ENCODE measurements around the gene OGFR. TPM values are rescaled to one million over a fixed set of nuclear protein-coding genes. Genes with fewer than 3 reads are reported as not detected.
A peak's percentile ranks its signal among the peaks of the same experiment; 100 is the strongest.

Gene OGFR
- total and polyA plus RNA-seq, 2 donors (not counting 1 experiment from before 2014, with no cell fraction given) = 71.7 to 102 TPM

DNA sequence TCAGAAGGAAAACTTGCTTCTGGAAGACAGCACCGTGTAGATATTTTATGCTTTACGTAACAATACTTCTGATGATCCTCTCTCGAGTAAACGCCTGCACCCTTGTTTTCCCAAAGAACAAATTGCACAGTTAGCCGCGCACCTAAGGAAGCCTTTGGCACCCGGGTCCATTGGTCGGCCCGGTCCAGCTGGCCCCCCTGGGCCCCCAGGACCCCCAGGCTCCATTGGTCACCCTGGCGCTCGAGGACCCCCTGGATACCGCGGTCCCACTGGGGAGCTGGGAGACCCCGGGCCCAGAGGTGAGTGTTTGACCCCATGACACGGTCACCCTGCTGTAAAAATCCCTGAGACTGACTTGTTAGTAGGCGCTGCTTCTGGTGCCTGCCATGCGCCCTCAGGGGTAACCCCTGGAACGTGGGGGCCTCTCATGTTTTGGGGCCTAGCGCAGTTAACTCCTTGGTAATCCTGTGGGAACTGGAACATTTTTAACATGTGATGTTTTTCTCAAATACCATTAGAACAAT is 32.4 kb downstream of the OGFR start:
- Histone ChIP-seq H3K27ac (ENCODE audit: low read length in 2 of 2) (peak overlapping the region; percentile 58 to 81), H3K4me3 (ENCODE audit: control extremely low read depth in 1 of 5, extremely low read depth in 1 of 5, insufficient read depth in 1 of 5, low read depth in 2 of 5, low read length in 4 of 5) (no peak overlapping the region), H2AFZ (ENCODE audit: insufficient read depth, low read depth, low read length, poor library complexity, severe bottlenecking) (no peak overlapping the region), H4K20me1 (ENCODE audit: control insufficient read depth, insufficient read depth, low read length, poor library complexity, severe bottlenecking) (no peaks in the 10 kb centered on the region), H3K79me2 (ENCODE audit: control insufficient read depth, insufficient read depth, low read length) (no peaks in the 10 kb centered on the region), H3K9me3 (ENCODE audit: control extremely low read depth in 1 of 3, control insufficient read depth in 2 of 3, insufficient read depth in 1 of 3, low read length in 2 of 3) (no peaks in the 10 kb centered on the region), H3K4me2 (replicated peaks; ENCODE audit: low read depth, low read length, poor library complexity, severe bottlenecking) (peak overlapping the region; percentile 15), H3K4me1 (ENCODE audit: control insufficient read depth in 2 of 2, insufficient read depth in 2 of 2, low read length in 2 of 2) (peaks cover 27 to 36% of the 10 kb centered on the region in 2 donors), H3K36me3 (replicated peaks in 1 of 2; ENCODE audit: control extremely low read depth in 1 of 2, control insufficient read depth in 1 of 2, extremely low read depth in 1 of 2, insufficient read depth in 2 of 2, low read length in 1 of 2) (peaks cover 0 to 3% of the 10 kb centered on the region in 2 experiments), H3K27me3 (replicated peaks in 1 of 4; ENCODE audit: control extremely low read depth in 1 of 4, control insufficient read depth in 3 of 4, insufficient read depth in 4 of 4, low read length in 3 of 4) (no peaks in the 10 kb centered on the region), H3K9ac (ENCODE audit: low read length) (no peak overlapping the region)
- intact Hi-C loops (cut with micrococcal nuclease) = no loop called here
- CTCF ChIA-PET = no interaction called here
- peaks cover 37% of the 10 kb centered on the region for H3K4me1 Mint-ChIP-seq
- POLR2A ChIA-PET = no interaction called here
- H3K4me3 Mint-ChIP-seq = peak overlapping the region; percentile 55
- no peak for DNase-seq
- no peaks in the 10 kb centered on the region for H3K27me3 Mint-ChIP-seq
- 95% methylated on average over 17 of the region's 19 CpGs for WGBS (ENCODE audit: insufficient coverage)
- TF ChIP-seq EZH2 (IDR thresholded peaks at IDR 0.05; ENCODE audit: borderline replicate concordance, insufficient read depth, low read depth, low read length, poor library complexity, severe bottlenecking) = no peak
- TF ChIP-seq, protein P1, sequence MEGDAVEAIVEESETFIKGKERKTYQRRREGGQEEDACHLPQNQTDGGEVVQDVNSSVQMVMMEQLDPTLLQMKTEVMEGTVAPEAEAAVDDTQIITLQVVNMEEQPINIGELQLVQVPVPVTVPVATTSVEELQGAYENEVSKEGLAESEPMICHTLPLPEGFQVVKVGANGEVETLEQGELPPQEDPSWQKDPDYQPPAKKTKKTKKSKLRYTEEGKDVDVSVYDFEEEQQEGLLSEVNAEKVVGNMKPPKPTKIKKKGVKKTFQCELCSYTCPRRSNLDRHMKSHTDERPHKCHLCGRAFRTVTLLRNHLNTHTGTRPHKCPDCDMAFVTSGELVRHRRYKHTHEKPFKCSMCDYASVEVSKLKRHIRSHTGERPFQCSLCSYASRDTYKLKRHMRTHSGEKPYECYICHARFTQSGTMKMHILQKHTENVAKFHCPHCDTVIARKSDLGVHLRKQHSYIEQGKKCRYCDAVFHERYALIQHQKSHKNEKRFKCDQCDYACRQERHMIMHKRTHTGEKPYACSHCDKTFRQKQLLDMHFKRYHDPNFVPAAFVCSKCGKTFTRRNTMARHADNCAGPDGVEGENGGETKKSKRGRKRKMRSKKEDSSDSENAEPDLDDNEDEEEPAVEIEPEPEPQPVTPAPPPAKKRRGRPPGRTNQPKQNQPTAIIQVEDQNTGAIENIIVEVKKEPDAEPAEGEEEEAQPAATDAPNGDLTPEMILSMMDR (IDR thresholded peaks at IDR 0.05) = no peak
- H3K27ac Mint-ChIP-seq = peak overlapping the region; percentile 74
- H3K9me3 Mint-ChIP-seq (ENCODE audit: insufficient read depth) = no peaks in the 10 kb centered on the region
- no peak for ATAC-seq (ENCODE audit: low read depth)

DNA sequence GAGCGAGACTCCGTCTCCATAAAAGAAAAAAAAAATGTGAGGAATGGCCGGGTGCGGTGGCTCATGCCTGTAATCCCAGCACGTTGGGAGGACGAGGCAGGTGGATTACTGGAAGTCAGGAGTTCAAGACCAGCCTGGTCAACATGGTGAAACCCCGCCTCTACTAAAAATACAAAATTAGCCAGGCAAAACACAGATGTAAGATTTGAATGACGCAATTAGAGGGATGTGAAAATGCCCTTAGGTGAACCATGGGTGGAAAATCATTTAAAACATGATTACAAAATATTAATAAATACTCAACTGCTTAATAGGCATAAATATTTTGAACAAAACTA is 33.1 kb downstream of the OGFR start:
- peak overlapping the region; percentile 81 for H3K4me3 Mint-ChIP-seq
- no peak for DNase-seq
- Histone ChIP-seq H3K9me3 (ENCODE audit: control extremely low read depth in 1 of 3, control insufficient read depth in 2 of 3, insufficient read depth in 1 of 3, low read length in 2 of 3) (no peaks in the 10 kb centered on the region), H2AFZ (ENCODE audit: insufficient read depth, low read depth, low read length, poor library complexity, severe bottlenecking) (no peak overlapping the region), H3K27ac (ENCODE audit: low read length in 2 of 2) (peak overlapping the region; percentile 58 to 81), H3K79me2 (ENCODE audit: control insufficient read depth, insufficient read depth, low read length) (no peaks in the 10 kb centered on the region), H3K4me1 (ENCODE audit: control insufficient read depth in 2 of 2, insufficient read depth in 2 of 2, low read length in 2 of 2) (peaks cover 21 to 29% of the 10 kb centered on the region in 2 donors), H4K20me1 (ENCODE audit: control insufficient read depth, insufficient read depth, low read length, poor library complexity, severe bottlenecking) (no peaks in the 10 kb centered on the region), H3K9ac (ENCODE audit: low read length) (no peak overlapping the region), H3K4me2 (replicated peaks; ENCODE audit: low read depth, low read length, poor library complexity, severe bottlenecking) (peak overlapping the region; percentile 62), H3K36me3 (replicated peaks in 1 of 2; ENCODE audit: control extremely low read depth in 1 of 2, control insufficient read depth in 1 of 2, extremely low read depth in 1 of 2, insufficient read depth in 2 of 2, low read length in 1 of 2) (peaks cover 0 to 3% of the 10 kb centered on the region in 2 experiments), H3K27me3 (replicated peaks in 1 of 4; ENCODE audit: control extremely low read depth in 1 of 4, control insufficient read depth in 3 of 4, insufficient read depth in 4 of 4, low read length in 3 of 4) (no peaks in the 10 kb centered on the region), H3K4me3 (ENCODE audit: control extremely low read depth in 1 of 5, extremely low read depth in 1 of 5, insufficient read depth in 1 of 5, low read depth in 2 of 5, low read length in 4 of 5) (peak overlapping the region in 1 of 5 experiments; percentile 1)
- WGBS (ENCODE audit: insufficient coverage) = no CpG with 5 or more reads among the region's 8 CpGs
- CTCF ChIA-PET = interaction anchor here (1.4 kb wide), 1 partner anchor 15 kb away, joined by 3 read pairs; no protein-coding TSS in a partner anchor
- TF ChIP-seq, protein P1 (IDR thresholded peaks at IDR 0.05) = no peak
- TF ChIP-seq EZH2 (IDR thresholded peaks at IDR 0.05; ENCODE audit: borderline replicate concordance, insufficient read depth, low read depth, low read length, poor library complexity, severe bottlenecking) = no peak
- peak; percentile 7 for ATAC-seq (ENCODE audit: low read depth)
- intact Hi-C loops (cut with micrococcal nuclease) = loop anchor here (1.0 kb wide), 1 partner anchor 29 kb away; no protein-coding TSS in a partner anchor
- no peaks in the 10 kb centered on the region for H3K27me3 Mint-ChIP-seq
- peaks cover 30% of the 10 kb centered on the region for H3K4me1 Mint-ChIP-seq
- peak overlapping the region; percentile 96 for H3K27ac Mint-ChIP-seq
- no peaks in the 10 kb centered on the region for H3K9me3 Mint-ChIP-seq (ENCODE audit: insufficient read depth)
- POLR2A ChIA-PET = no interaction called here

All from B cell (primary cell).